Suprapubic skin (tissue), 4 donors: ENCODE data around the gene ABCC8. TPM values are rescaled to one million over a fixed set of nuclear protein-coding genes. Genes with fewer than 3 reads are reported as not detected.

Experiments
- DNase-seq, 2 donors: peaks; one replicate each; pipeline ENCODE4 v3.0.0-alpha.2; 2019; ENCODE audit warnings: low spot score in 2 of 2
- H3K27ac ChIP-seq: fragments of 200-600 bp; sonication (generic); one replicate; pipeline ENCODE4 v1.5.1; 2019
- H3K27me3 ChIP-seq: fragments of 200-600 bp; sonication (generic); one replicate; pipeline ENCODE4 v1.5.1; 2019
- H3K36me3 ChIP-seq: fragments of 200-600 bp; sonication (generic); one replicate; pipeline ENCODE4 v1.5.1; 2019
- H3K4me1 ChIP-seq: fragments of 200-600 bp; sonication (generic); one replicate; pipeline ENCODE4 v1.5.1; 2019
- H3K4me3 ChIP-seq: fragments of 200-600 bp; sonication (generic); one replicate; pipeline ENCODE4 v1.5.1; 2019; ENCODE audit warnings: mild to moderate bottlenecking
- H3K9me3 ChIP-seq: fragments of 200-600 bp; sonication (generic); one replicate; pipeline ENCODE4 v1.5.1; 2019
- EP300 ChIP-seq: sonication (generic); formaldehyde crosslinking; IDR thresholded peaks from one replicate; pipeline ENCODE4 v1.6.1; 2017; ENCODE audit warnings: antibody characterized with exemption
- POLR2A ChIP-seq, 2 donors: fragments of 450-650 bp; IDR thresholded peaks; one replicate each; pipeline ENCODE4 v1.6.1; 2017; ENCODE audit warnings: antibody characterized with exemption in 2 of 2, mild to moderate bottlenecking in 2 of 2, moderate library complexity in 2 of 2
- POLR2AphosphoS5 ChIP-seq, 3 donors: sonication (generic); formaldehyde crosslinking; IDR thresholded peaks; one replicate each; pipeline ENCODE4 v1.6.1; 2017; ENCODE audit warnings: antibody characterized with exemption in 3 of 3
- WGBS: methylation state at CpG from one replicate; pipeline ENCODE4 v1.1.5; 2018; 5-methylcytosine and 5-hydroxymethylcytosine counted together
- total RNA-seq, 4 donors: library from RNA; depleted of rRNA; stranded (reverse); fragments of >200 nt; gene quantifications; one replicate each; pipeline ENCODE4 v1.1.0, GENCODE V29; 2016
- TF ChIP-seq, protein P1 (sequence below), 2 donors: fragments of 200-600 bp in 1 of 2; fragments of 450-650 bp in 1 of 2; sonication (generic) in 1 of 2; IDR thresholded peaks; one replicate each; pipeline ENCODE4 v1.5.1; 2016 to 2019; ENCODE audit warnings: antibody characterized with exemption in 2 of 2, mild to moderate bottlenecking in 1 of 2, moderate library complexity in 1 of 2

Gene ABCC8
- total RNA-seq, 4 donors from 2014 or later: 0.42 TPM; not detected in 3

DNA sequence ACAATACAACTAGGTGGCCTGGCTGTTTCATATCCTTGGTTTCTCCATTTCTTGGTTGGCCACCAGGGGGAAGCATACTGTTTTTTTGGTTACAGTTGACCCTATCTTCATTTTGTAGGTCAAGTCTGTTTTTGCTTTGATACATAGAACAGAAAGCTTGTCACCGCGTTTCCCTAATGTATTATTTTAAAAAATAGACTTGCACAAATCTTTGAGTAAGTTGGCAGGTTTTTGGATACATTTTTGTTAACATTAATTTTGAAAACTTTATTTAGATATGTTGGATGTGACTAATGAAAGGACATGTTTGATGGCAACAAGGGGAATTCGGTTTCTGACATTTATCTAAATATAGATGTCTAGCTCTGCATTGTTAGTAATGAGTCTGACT is 122.0 kb downstream of the ABCC8 start:
- Histone ChIP-seq H3K4me3 (no peak overlapping the region), H3K36me3 (no peaks in the 10 kb centered on the region), H3K27ac (no peak overlapping the region), H3K4me1 (peaks cover 24% of the 10 kb centered on the region), H3K9me3 (no peaks in the 10 kb centered on the region), H3K27me3 (no peaks in the 10 kb centered on the region)
- 52% methylated on average over 3 of the region's 3 CpGs for WGBS
- no peak for DNase-seq
- no peak for TF ChIP-seq POLR2A (IDR thresholded peaks at IDR 0.05)
- TF ChIP-seq POLR2AphosphoS5 (IDR thresholded peaks at IDR 0.05): no peak
- no peak for TF ChIP-seq EP300
- TF ChIP-seq, protein P1, sequence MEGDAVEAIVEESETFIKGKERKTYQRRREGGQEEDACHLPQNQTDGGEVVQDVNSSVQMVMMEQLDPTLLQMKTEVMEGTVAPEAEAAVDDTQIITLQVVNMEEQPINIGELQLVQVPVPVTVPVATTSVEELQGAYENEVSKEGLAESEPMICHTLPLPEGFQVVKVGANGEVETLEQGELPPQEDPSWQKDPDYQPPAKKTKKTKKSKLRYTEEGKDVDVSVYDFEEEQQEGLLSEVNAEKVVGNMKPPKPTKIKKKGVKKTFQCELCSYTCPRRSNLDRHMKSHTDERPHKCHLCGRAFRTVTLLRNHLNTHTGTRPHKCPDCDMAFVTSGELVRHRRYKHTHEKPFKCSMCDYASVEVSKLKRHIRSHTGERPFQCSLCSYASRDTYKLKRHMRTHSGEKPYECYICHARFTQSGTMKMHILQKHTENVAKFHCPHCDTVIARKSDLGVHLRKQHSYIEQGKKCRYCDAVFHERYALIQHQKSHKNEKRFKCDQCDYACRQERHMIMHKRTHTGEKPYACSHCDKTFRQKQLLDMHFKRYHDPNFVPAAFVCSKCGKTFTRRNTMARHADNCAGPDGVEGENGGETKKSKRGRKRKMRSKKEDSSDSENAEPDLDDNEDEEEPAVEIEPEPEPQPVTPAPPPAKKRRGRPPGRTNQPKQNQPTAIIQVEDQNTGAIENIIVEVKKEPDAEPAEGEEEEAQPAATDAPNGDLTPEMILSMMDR (IDR thresholded peaks at IDR 0.05): peak; percentile 30 to 50

DNA sequence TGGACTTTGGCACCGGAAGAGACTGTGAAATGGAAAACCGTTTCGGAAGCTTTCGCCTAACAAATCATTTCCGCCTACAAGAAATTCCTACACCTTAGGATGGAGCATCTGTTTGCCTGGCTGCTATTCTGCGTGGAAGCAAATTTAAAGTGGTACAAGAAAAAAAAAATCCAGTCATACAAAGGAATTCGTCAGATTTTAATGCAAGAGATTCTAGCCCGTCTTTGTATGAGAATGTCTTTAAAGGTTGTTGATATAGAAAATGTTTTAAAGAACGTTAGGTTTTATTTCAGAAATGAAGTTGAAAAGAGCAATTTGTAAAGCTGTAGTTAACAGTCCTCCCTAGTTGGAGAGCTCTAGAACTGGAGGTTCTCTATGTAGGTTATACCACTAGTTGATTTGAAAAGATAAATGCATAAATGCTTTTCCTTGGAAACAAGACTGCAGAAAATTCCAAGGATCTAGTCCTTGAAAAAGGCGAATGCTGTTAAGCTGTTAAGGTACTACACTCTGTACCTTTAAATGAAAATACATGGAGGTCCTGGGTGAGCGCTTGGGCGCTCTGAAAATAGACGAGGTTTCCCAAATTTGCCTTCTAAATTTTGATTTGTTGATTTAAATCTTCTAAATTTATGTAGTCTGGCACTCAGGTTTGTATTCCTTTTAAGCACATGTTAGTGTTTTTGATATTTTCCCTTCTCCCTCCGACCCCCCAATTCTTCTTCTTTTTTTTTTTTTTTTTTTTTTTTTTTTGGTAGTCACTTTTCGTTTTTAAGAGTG is 122.6 kb downstream of the ABCC8 start:
- TF ChIP-seq, protein P1 (IDR thresholded peaks at IDR 0.05): no peak
- TF ChIP-seq EP300: no peak
- 10% methylated on average over 15 of the region's 15 CpGs for WGBS
- Histone ChIP-seq H3K27me3 (no peaks in the 10 kb centered on the region), H3K9me3 (no peaks in the 10 kb centered on the region), H3K4me1 (peaks cover 24% of the 10 kb centered on the region), H3K4me3 (peak overlapping the region; percentile 72), H3K27ac (peak overlapping the region; percentile 68), H3K36me3 (no peaks in the 10 kb centered on the region)
- DNase-seq: no peak

DNA sequence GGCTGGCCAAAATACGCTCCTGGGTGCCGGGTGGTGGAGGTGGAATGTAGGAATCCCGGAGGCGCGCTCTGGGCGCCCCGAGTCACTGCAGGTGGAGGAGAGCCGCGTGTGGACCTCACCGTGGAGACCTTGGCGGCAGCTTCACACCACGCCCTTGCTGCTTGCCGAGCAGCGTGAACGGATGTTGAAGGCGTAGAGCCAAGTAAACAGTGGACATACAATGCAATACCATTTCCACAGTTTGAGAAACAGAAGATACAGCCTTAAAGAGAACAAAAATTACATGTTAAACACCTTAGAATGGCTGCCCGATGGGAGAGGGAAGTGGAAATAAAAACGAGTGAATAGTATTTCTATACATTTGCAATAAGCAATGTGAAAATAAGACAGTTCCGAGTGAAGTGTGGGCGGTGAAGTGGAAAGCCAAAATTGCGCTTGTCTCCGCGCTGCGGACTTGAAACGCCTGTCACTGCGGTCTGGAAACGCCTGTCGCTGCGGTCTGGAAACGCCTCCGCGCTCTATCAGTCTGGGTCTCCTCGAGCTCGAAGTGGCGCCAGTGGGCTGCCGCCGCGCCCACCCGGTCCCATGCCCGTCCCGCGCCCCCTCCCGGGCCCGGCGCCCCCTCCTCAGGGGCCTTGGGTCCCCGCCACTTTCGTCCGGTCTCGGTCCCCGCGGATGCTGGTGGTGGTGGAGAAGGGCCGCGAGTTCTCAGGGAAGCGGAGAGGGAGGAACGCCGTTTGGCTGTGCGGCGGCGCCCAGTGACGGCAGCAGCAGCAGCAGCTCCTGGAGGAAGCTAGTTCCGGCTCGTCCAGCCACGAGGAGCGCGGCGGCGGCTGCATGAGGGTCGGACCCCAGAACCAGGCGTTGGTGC is 123.5 kb downstream of the ABCC8 start:
- Histone ChIP-seq H3K9me3 (no peaks in the 10 kb centered on the region), H3K27me3 (no peaks in the 10 kb centered on the region), H3K4me1 (peaks cover 24% of the 10 kb centered on the region), H3K4me3 (peak overlapping the region; percentile 72), H3K27ac (peak overlapping the region; percentile 68), H3K36me3 (no peaks in the 10 kb centered on the region)
- WGBS: 1% methylated on average over 69 of the region's 69 CpGs
- TF ChIP-seq EP300: no peak
- TF ChIP-seq POLR2A (IDR thresholded peaks at IDR 0.05): no peak
- TF ChIP-seq POLR2AphosphoS5 (IDR thresholded peaks at IDR 0.05): no peak
- TF ChIP-seq, protein P1 (IDR thresholded peaks at IDR 0.05): no peak
- DNase-seq: peak; percentile 75 to 85

DNA sequence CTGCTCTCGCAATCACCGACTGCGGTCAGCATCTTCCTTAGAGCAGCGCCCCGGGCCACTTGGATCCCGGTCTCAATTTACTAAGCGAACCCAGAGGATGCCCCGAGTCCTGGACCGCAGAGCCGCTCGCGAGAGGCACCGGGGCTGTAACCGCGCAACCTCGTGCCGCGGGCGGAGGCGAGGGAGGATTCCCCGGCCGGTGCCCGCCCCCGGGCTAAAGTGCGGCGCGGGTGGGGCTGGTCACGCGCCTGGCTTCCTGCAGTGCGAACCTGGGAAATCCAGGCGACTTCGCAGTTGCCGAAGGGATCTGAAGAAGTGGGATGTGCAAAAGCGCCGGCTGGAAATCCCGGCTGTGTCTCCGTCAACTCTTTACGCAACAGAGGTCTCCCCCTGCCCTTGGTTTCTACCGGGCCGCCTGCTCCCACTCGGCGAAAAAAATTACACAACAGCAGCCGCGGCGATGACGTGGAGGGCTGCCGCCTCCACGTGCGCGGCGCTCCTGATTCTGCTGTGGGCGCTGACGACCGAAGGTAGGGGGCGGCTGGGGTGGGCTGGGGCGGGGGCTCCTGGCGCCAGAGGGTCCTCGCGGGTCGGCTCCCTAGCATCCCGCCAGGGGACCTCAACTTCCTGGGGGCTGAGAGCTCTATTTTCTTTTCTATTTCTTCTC is 125.0 kb downstream of the ABCC8 start, which contains the start of gene NCR3LG1:
Gene NCR3LG1, plus strand, starts transcription at position 291 of the 667 bp plus-strand sequence. Its CDS starts 170 bp downstream, at position 461.
- peak within 1 kb of the TSS; percentile 72 for H3K4me3 ChIP-seq
- H3K4me1 ChIP-seq: peaks cover 24% of the 10 kb centered on the region
- WGBS: under 1% methylated on average over 34 of the region's 61 CpGs
- no peaks in the 10 kb centered on the region for H3K36me3 ChIP-seq
- no peak for TF ChIP-seq EP300
- TF ChIP-seq, protein P1 (IDR thresholded peaks at IDR 0.05): no peak
- TF ChIP-seq POLR2A (IDR thresholded peaks at IDR 0.05): no peak
- TF ChIP-seq POLR2AphosphoS5 (IDR thresholded peaks at IDR 0.05): no peak
- peak within 1 kb of the TSS; percentile 26 for H3K27ac ChIP-seq
- DNase-seq: peak; percentile 78 to 83
- no peaks in the 10 kb centered on the region for H3K27me3 ChIP-seq
- no peaks in the 10 kb centered on the region for H3K9me3 ChIP-seq
